HepG2 (cell line): Measurements from ENCODE around the gene CA9. TPM values are rescaled to one million over a fixed set of nuclear protein-coding genes. Genes with fewer than 3 reads are reported as not detected.

Experiments
- ATAC-seq: fragments of 200-7000 bp; cut with Tn5 transposase; 3 replicates; pipeline ENCODE4 v1.9.1; 2020; ENCODE audit warnings: mild to moderate bottlenecking, moderate library complexity
- BruUV-seq: library from RNA; stranded (reverse); fragments of 400-500 nt; replicated peaks from 2 replicates; lab custom pipeline; 2021; lab: Mats Ljungman, UMichigan
- CTCF ChIA-PET: fragments of 300-600 bp; formaldehyde crosslinking; extraction: SDS; loops from one replicate; lab custom pipeline; 2021; ENCODE audit warnings: low total read pairs, inconsistent platforms, low intra/inter-chr PET ratio; lab: Yijun Ruan, JAX
- POLR2A ChIA-PET: fragments of 350-600 bp; sonication (Branson Sonifier 250); formaldehyde crosslinking; loops from one replicate; lab custom pipeline; 2020; ENCODE audit warnings: antibody characterized with exemption, inconsistent platforms; lab: Yijun Ruan, JAX
- DNase-seq: peaks from one replicate; pipeline ENCODE4 v3.0.0-alpha.2; 2015; ENCODE audit warnings: low spot score
- FAIRE-seq: peaks from 3 replicates; lab custom pipeline; 2011; peaks lifted over from hg19 to GRCh38; lab: Jason Lieb, UNC
- H2AFZ ChIP-seq: one replicate; pipeline ENCODE4 v1.6.1; 2011; ENCODE audit warnings: low read length, inconsistent platforms
- H3K27ac ChIP-seq: fragments of 300-600 bp; 3 replicates; pipeline ENCODE4 v1.8.0; 2011; ENCODE audit warnings: mixed run types, mild to moderate bottlenecking, mixed read lengths, low read length, inconsistent platforms; ENCODE audit not compliant: insufficient read depth; ENCODE audit errors: extremely low read length
- H3K27me3 ChIP-seq, 2 experiments: fragments of 200-600 bp in 1 of 2; 2 replicates in 1 of 2; 3 replicates in 1 of 2; pipeline versions ENCODE4 v1.6.0 to v1.8.0; 2011; ENCODE audit warnings: low read length in 2 of 2, mild to moderate bottlenecking in 2 of 2, moderate library complexity in 2 of 2, inconsistent platforms in 1 of 2; ENCODE audit not compliant: insufficient read depth in 2 of 2, control insufficient read depth in 1 of 2
- H3K36me3 ChIP-seq, 2 experiments: fragments of 200-600 bp in 1 of 2; replicated peaks in 1 of 2; 2 replicates in 1 of 2; 3 replicates in 1 of 2; pipeline versions ENCODE4 v1.5.1 to v1.8.0; 2011; ENCODE audit warnings: low read length in 2 of 2, inconsistent platforms in 1 of 2; ENCODE audit not compliant: insufficient read depth in 2 of 2, control insufficient read depth in 1 of 2
- H3K4me1 ChIP-seq: 2 replicates; pipeline ENCODE4 v1.5.1; 2012; ENCODE audit warnings: low read length, inconsistent platforms; ENCODE audit not compliant: insufficient read depth
- H3K4me2 ChIP-seq: 2 replicates; pipeline ENCODE4 v1.6.0; 2011; ENCODE audit warnings: low read depth, low read length, inconsistent platforms
- H3K4me3 ChIP-seq, 3 experiments: fragments of 200-600 bp in 1 of 3; sonication (generic), shearing (Covaris generic) in 1 of 3; replicated peaks in 1 of 3; 2 replicates each; pipeline ENCODE4 v1.5.1; 2011 to 2016; ENCODE audit warnings: low read length in 3 of 3, inconsistent platforms in 2 of 3, low read depth in 2 of 3, mild to moderate bottlenecking in 2 of 3, control low read depth in 1 of 3, mixed read lengths in 1 of 3; ENCODE audit not compliant: insufficient read depth in 1 of 3
- H3K79me2 ChIP-seq: one replicate; pipeline ENCODE4 v1.6.1; 2011; ENCODE audit warnings: low read length, inconsistent platforms; ENCODE audit not compliant: insufficient read depth
- H3K9ac ChIP-seq: 2 replicates; pipeline ENCODE4 v1.6.0; 2011; ENCODE audit warnings: mild to moderate bottlenecking, low read depth, low read length, inconsistent platforms; ENCODE audit not compliant: insufficient read depth
- H3K9me3 ChIP-seq: 2 replicates; pipeline ENCODE4 v1.5.1; 2012; ENCODE audit warnings: mild to moderate bottlenecking, low read length
- H4K20me1 ChIP-seq: 2 replicates; pipeline ENCODE4 v1.6.0; 2011; ENCODE audit warnings: inconsistent platforms, mild to moderate bottlenecking, low read length, moderate library complexity; ENCODE audit not compliant: insufficient read depth
- ASH2L ChIP-seq: fragments of 300-600, 200-600 bp; sonication (generic); IDR thresholded peaks from 2 replicates; pipeline ENCODE4 v1.7.0; 2017; ENCODE audit warnings: low read depth, mild to moderate bottlenecking, moderate library complexity, mixed read lengths, low read length; ENCODE audit not compliant: insufficient read length
- BRCA1 ChIP-seq: sonication (generic); formaldehyde crosslinking; IDR thresholded peaks from 2 replicates; pipeline ENCODE4 v1.4.0; 2020; ENCODE audit warnings: missing genetic modification reagents
- CENPT ChIP-seq: sonication (generic); formaldehyde crosslinking; IDR thresholded peaks from 2 replicates; pipeline ENCODE4 v1.8.0; 2022; ENCODE audit warnings: low read depth, mild to moderate bottlenecking, moderate library complexity, missing genetic modification reagents
- EEA1 ChIP-seq: sonication (generic); formaldehyde crosslinking; IDR thresholded peaks from 2 replicates; pipeline ENCODE4 v1.5.1; 2020; ENCODE audit warnings: mild to moderate bottlenecking, missing genetic modification reagents, borderline replicate concordance
- IKZF1 ChIP-seq: fragments of 450-650 bp; IDR thresholded peaks from 2 replicates; pipeline ENCODE4 v1.7.1; 2016
- KLF9 ChIP-seq: IDR thresholded peaks from 2 replicates; pipeline ENCODE4 v1.6.1; 2016; ENCODE audit warnings: low read depth
- MAFK ChIP-seq, 2 experiments: IDR thresholded peaks in 1 of 2; conservative IDR thresholded peaks in 1 of 2; 2 replicates each; pipeline ENCODE4 v1.6.1; 2011; ENCODE audit warnings: improper control_type of control experiment in 2 of 2, low read length in 2 of 2
- NR2F1 ChIP-seq, 2 experiments: fragments of 450-650 bp in 1 of 2; formaldehyde crosslinking in 1 of 2; IDR thresholded peaks; 2 replicates each; pipeline versions ENCODE4 v1.5.0 to v1.6.1; 2016 to 2020; ENCODE audit warnings: mild to moderate bottlenecking in 1 of 2, missing compliant biosample characterization in 1 of 2, missing genetic modification reagents in 1 of 2, moderate library complexity in 1 of 2
- POLR2A ChIP-seq, 2 experiments: IDR thresholded peaks; 2 replicates each; pipeline ENCODE4 v1.6.1; 2011; ENCODE audit warnings: low read depth in 2 of 2, low read length in 2 of 2, mild to moderate bottlenecking in 1 of 2, moderate library complexity in 1 of 2; ENCODE audit not compliant: insufficient read depth in 1 of 2
- SMARCC2 ChIP-seq: fragments of 450-650 bp; IDR thresholded peaks from 2 replicates; pipeline ENCODE4 v1.6.1; 2017; ENCODE audit warnings: antibody characterized with exemption, mild to moderate bottlenecking
- THYN1 ChIP-seq: sonication (generic); formaldehyde crosslinking; IDR thresholded peaks from 2 replicates; pipeline ENCODE4 v1.8.1; 2023; ENCODE audit warnings: low read depth, mild to moderate bottlenecking, moderate library complexity, missing genetic modification reagents, borderline replicate concordance
- ZFP36L1 ChIP-seq: sonication (generic); formaldehyde crosslinking; IDR thresholded peaks from 2 replicates; pipeline ENCODE4 v1.8.0; 2022; ENCODE audit warnings: mild to moderate bottlenecking, missing genetic modification reagents, moderate library complexity
- ZFP90 ChIP-seq: sonication (generic); formaldehyde crosslinking; IDR thresholded peaks from 2 replicates; pipeline ENCODE4 v1.8.0; 2022; ENCODE audit warnings: missing genetic modification reagents, mild to moderate bottlenecking, inconsistent platforms, borderline replicate concordance
- ZMYM2 ChIP-seq: sonication (generic); formaldehyde crosslinking; IDR thresholded peaks from 2 replicates; pipeline ENCODE4 v1.8.0; 2022; ENCODE audit warnings: mild to moderate bottlenecking, missing genetic modification reagents
- ZNF30 ChIP-seq: sonication (generic); formaldehyde crosslinking; IDR thresholded peaks from 2 replicates; pipeline ENCODE4 v1.5.0; 2020; ENCODE audit warnings: mild to moderate bottlenecking, missing genetic modification reagents
- ZNF710 ChIP-seq: sonication (generic); formaldehyde crosslinking; IDR thresholded peaks from 2 replicates; pipeline ENCODE4 v1.5.0; 2020; ENCODE audit warnings: mild to moderate bottlenecking, missing genetic modification reagents, borderline replicate concordance
- WGBS: methylation state at CpG from one replicate; pipeline ENCODE4 v1.1.6; 2017; ENCODE audit warnings: low lambda C conversion rate; 5-methylcytosine and 5-hydroxymethylcytosine counted together
- in situ Hi-C: cut with HindIII; loops from 2 replicates; pipeline ENCODE4 v1.10.0; 2017; ENCODE audit warnings: low pct_unique_long_range_greater_than_20kb; ENCODE audit not compliant: extremely low pct_ligation_motif_present
- intact Hi-C: fragments of 100-400 bp; cut with micrococcal nuclease; formaldehyde crosslinking; loops from one replicate; pipeline ENCODE4 v1.10.0; 2022; ENCODE audit not compliant: unreplicated experiment
- polyA plus RNA-seq, 8 experiments: library from polyadenylated mRNA; depleted of rRNA in 3 of 8; stranded (reverse) in 7 of 8; unstranded in 1 of 8; fragments of >200 nt; fragmentation: Illumina TruSeq in 4 of 8; extraction: Trizol in 4 of 8; gene quantifications; 2 replicates each; pipeline versions ENCODE4 v1.2.1 to v1.2.3, GENCODE V29; 2011 to 2016; ENCODE audit warnings: low read depth in 4 of 8, missing spikeins in 1 of 8, mixed read lengths in 1 of 8; ENCODE audit not compliant: insufficient read depth in 1 of 8
- total RNA-seq, 5 experiments: library from RNA; depleted of rRNA; stranded (reverse); fragments of >200 nt; fragmentation: Illumina TruSeq; extraction: Trizol; gene quantifications; 2 replicates each; pipeline ENCODE4 v1.2.3, GENCODE V29; 2016; ENCODE audit warnings: low read depth in 1 of 5
- TF ChIP-seq, protein P1 (sequence below): sonication (generic); formaldehyde crosslinking; IDR thresholded peaks from 2 replicates; pipeline ENCODE4 v1.5.0; 2020; ENCODE audit warnings: mild to moderate bottlenecking, low read depth, missing genetic modification reagents, borderline replicate concordance

Gene CA9
- total and polyA plus RNA-seq, 2 of the 13 experiments (the other 11 are each of a cell fraction or from before 2014, with no cell fraction given): 0.13 to 152 TPM

GRCh38 chr9:35646153-35646532 is 27.6 kb upstream of the CA9 start (continued):
- TF ChIP-seq THYN1 (CRISPR knock-in tag) (no peak), ZFP36L1 (CRISPR knock-in tag) (no peak), IKZF1 (no peak), ZMYM2 (CRISPR knock-in tag) (no peak), ZNF30 (CRISPR knock-in tag) (no peak), CENPT (CRISPR knock-in tag) (no peak), NR2F1 (CRISPR knock-in tag; IDR thresholded peaks at IDR 0.05) (no peak), KLF9 (CRISPR knock-in tag) (no peak; the same call in 1 of the 2 replicates), MAFK (conservative IDR thresholded peaks at IDR 0.05 in 1 of 2, IDR thresholded peaks at IDR 0.05 in 1 of 2; ENCODE audit: low read length in 2 of 2) (no peak), ZFP90 (CRISPR knock-in tag) (no peak)
- TF ChIP-seq, protein P1, sequence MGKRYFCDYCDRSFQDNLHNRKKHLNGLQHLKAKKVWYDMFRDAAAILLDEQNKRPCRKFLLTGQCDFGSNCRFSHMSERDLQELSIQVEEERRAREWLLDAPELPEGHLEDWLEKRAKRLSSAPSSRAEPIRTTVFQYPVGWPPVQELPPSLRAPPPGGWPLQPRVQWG: no peak
- TF ChIP-seq, all 625 proteins: peak for 24

GRCh38 chr9:35646533-35647265 is 27.0 kb upstream of the CA9 start:
- peak overlapping the region; percentile 70 to 83 (median 72) for H3K4me3 ChIP-seq
- no TSS peak for BruUV-seq
- intact Hi-C loops: loop anchor here (1.0 to 10.0 kb wide), 4 partner anchors 11 to 238 kb away; no protein-coding TSS in a partner anchor
- 2% methylated on average over 12 of the region's 58 CpGs for WGBS
- peak overlapping the region; percentile 60 for H3K9ac ChIP-seq
- CTCF ChIA-PET: interaction anchor here (1.4 to 1.9 kb wide), 2 partner anchors 11 to 43 kb away, joined by 4 to 8 read pairs; partner anchors contain the start of genes CCDC107 and RMRP
- no peaks in the 10 kb centered on the region for H4K20me1 ChIP-seq
- in situ Hi-C loops: no loop called here
- H2AFZ ChIP-seq: peak overlapping the region; percentile 48
- peak; percentile 36 for FAIRE-seq
- H3K36me3 ChIP-seq: no peaks in the 10 kb centered on the region
- H3K9me3 ChIP-seq: no peaks in the 10 kb centered on the region
- H3K79me2 ChIP-seq: no peaks in the 10 kb centered on the region
- POLR2A ChIA-PET: interaction anchor here (0.7 to 5.4 kb wide), 14 partner anchors 8 to 157 kb away, joined by 3 to 41 read pairs (median 4); partner anchors contain the start of genes ARHGEF39, CCDC107, GBA2 and RGP1
- peak overlapping the region; percentile 79 for H3K4me2 ChIP-seq
- peak; percentile 78 for DNase-seq
- peak overlapping the region; percentile 67 for H3K27ac ChIP-seq
- peaks cover 55% of the 10 kb centered on the region for H3K4me1 ChIP-seq
- peaks cover 2 to 22% of the 10 kb centered on the region in 2 experiments; a peak in 3 of 5 replicates for H3K27me3 ChIP-seq
- ATAC-seq: peak; percentile 95
- TF ChIP-seq POLR2A (IDR thresholded peaks at IDR 0.05; ENCODE audit: insufficient read depth in 1 of 2, low read depth in 2 of 2, low read length in 2 of 2): peak; percentile 64 to 81
- TF ChIP-seq EEA1 (CRISPR knock-in tag): 0 out of 2 replicates have a peak, but pooled peaks have one; percentile 27
- TF ChIP-seq ASH2L: peak; percentile 15
- TF ChIP-seq ZNF710 (CRISPR knock-in tag): 0 out of 2 replicates have a peak, but pooled peaks have one; percentile 20
- no peak for TF ChIP-seq SMARCC2
- TF ChIP-seq BRCA1 (CRISPR knock-in tag): peak; percentile 66
